Left forelimb (tissue), 1 donor: ENCODE data around the gene CERK.
A peak's percentile ranks its signal among the peaks of the same experiment; 100 is the strongest.
"Not testable (repeated sequence)": the region's sequence is repeated elsewhere in the genome, so short reads cannot be mapped to it uniquely, and the experiment has no call there.

Experiments
- DNase-seq: peaks from one replicate; pipeline ENCODE4 v3.0.0-alpha.2; 2018; ENCODE audit warnings: low spot score

Gene CERK, protein sequence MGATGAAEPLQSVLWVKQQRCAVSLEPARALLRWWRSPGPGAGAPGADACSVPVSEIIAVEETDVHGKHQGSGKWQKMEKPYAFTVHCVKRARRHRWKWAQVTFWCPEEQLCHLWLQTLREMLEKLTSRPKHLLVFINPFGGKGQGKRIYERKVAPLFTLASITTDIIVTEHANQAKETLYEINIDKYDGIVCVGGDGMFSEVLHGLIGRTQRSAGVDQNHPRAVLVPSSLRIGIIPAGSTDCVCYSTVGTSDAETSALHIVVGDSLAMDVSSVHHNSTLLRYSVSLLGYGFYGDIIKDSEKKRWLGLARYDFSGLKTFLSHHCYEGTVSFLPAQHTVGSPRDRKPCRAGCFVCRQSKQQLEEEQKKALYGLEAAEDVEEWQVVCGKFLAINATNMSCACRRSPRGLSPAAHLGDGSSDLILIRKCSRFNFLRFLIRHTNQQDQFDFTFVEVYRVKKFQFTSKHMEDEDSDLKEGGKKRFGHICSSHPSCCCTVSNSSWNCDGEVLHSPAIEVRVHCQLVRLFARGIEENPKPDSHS

DNA sequence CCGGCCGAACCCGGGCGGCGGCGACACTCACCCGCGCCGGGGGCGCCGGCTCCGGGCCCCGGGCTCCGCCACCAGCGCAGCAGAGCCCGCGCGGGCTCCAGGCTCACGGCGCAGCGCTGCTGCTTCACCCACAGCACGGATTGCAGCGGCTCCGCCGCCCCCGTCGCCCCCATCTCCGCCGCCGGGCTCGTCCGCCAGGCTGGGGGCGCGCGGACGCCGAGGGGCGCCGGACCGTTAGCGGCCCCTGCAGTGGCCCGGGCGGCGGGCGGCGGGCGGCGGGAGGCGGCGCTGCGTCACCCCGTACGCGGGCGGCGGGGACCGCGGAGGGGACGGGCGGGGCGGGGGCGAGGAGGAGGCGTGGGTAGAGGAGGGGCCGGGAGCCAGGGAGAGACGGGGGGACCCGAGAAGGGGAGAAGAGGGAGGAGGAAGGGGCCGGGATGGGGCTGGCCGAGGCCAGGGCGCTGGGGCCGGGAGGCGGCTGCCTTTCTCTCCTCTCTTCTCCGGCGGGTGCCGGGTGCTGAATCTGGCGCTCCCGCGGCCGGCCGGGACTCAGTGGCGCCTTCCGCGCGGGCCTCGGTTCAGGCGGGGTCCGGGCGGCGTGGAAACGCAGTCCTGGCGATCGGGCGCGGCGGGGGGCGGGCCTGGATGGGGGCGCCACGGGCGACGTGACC is at the start of gene CERK:
TSS of gene CERK (minus strand) at position 277 of the 671 bp plus-strand sequence. CDS start at position 173, 104 bp downstream.
- peak; percentile 91 for DNase-seq

DNA sequence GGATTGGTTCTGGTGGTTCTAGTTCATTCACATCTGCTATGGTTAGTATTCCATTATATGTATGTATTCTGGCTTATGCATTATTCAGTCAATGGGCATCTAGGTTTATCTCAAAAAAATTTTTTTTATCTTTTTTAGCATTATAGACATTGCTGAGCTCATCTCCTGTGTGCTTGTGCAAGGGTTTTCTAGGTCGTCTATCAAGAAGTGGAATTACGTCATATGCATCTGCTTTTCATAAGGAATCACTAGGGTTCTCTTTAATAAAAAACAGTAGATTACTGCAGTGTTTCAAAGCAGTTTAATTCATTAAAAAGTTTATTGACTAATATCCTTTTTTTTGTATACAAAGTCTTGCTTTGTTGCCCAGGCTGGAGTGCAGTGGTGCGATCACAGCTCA is 45.7 kb upstream of the CERK start:
- no peak for DNase-seq

DNA sequence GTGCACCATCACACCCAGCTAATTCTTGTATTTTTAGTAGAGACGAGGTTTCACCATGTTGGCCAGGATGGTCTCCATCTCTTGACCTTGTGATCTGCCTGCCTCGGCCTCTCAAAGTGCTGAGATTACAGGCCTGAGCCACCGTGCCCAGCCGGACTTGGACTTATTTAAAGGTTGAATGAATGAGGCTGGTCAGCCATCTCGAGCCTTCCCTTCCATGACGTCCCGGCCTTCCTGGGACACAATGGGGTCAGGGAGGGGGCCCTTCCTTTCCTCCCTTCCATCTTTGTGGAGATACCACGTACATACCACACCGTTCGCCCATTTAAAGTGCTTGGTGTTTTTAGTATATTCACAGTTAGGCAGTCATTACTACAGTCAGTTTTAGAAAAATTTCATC is 44.1 kb upstream of the CERK start:
- DNase-seq = not testable (repeated sequence)

DNA sequence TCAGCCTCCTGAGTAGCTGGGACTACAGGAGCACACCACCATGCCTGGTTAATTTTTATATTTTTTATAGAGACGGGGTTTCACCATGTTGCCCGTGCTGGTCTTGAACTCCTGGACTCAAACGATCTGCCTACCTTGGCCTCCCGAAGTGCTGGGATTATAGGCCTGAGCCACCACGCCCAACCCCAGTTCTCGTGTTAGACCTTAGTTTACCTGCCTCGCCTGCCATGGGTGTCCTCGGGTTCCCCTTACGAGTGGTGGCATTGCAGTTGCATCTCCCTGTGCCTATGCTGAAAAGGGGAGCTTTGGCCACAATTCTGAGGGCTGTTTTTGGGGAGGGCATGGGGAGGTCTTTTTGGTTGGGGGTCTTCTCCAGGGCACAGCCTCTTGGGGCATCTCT is 43.2 kb upstream of the CERK start:
- no peak for DNase-seq

DNA sequence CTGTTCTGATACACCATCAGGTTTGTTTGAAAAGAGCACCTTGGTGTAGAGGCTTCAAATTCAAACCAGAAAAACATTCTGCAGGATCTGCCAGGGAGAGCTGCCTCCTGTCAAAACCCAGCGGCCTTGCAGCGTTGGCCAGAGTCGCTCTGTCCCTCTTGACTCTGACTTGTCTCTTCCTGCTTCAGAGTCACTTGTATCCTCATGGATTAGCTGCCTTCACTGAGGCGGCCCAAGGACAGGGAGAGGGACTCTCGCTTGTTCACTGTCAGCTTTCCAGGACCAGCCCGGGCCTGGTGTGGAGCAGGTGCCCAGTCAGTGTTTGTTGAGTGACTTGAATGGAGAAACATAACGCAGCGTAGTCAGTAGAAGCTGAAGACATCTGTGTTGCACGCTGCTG is 42.4 kb upstream of the CERK start:
- DNase-seq = no peak

DNA sequence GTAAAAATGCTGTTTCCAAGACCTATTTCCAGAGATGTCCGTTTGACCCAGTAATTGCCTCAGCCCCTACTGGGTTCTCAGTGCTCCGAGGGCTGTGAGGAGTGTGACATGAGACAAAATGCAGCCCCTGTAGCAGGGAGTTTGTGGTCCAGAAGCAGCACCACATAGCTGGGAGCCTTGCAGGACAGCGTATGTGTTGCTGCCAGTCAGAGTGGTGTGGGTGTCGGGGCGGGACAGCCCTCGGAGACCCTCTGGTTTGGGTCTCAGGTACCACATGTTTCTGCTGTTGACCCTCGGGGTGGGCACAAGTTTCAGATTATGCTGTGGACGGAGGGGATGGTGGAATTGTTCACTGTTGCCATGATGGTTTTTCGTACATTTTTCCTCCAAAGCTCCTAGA is 41.6 kb upstream of the CERK start:
- no peak for DNase-seq

DNA sequence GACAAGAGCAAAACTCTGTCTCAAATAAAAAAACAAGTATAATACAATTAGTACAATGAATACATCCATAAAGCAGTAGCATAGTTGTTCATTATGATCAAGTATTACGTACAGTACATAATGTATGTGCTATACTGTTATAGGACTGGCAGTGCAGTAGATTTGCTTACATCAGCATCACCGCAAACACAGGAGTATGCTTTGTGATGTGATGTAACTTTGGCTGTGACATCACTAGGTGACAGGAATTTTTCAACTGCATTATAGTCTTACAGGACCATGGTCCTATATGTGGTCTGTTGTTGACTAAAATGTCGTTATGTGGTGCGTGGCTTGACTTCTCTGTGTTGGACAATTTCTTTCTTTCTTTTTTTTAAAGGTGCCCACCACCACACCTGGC is 41.0 kb upstream of the CERK start:
- no peak for DNase-seq

DNA sequence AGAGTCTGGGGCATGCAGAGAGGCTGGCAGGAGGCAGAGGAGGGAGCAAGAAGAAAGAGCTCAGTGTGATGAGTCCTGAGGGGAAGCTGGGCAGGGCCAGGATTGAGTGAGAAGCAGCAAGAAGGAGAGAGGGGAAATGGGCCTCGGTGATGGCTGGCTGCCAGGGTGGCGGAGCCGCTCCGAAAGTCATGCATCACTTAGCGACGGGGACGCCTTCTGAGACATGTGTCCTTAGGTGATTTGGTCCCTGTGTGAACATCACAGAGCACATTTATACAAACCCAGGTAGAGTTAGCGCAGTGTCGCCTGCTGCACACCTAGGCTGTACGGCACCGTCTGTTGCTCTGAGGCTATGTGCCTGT is 39.5 kb upstream of the CERK start:
- no peak for DNase-seq

DNA sequence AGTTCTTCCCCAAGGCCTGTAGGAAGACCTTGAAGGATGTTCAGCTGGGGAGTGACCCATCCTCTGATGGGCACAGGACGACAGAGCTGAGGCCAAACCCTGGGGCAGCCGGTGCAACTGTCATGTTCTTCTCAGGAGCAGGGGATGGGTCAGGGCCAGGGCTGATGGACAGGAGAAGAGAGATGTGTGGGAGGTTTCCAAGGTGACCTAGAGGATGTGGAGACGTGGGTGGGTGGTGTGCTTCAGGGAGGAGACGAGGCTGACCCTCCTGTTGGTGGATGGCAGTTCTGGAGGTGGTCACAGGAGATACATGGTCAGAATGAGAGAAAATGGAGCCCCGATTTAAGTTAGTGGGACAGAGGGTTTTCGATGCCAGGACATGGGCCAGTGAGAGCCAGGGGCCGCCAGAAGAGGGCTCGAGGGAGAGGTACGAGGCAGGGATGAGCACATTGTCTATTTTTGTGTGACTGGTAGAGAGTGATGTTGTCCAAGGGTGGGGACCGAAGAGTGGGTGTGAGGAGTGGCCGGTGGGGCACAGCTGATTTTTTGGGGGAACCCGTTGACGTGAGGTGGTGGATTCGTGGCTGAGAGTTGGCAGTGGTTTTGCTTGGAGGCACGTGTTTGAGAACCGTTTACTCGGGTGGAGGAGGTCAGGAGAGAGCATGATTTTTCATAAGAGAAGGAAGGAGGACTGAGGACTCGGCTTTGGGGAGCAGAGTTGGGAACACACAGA is 39.0 kb upstream of the CERK start:
- DNase-seq = no peak

DNA sequence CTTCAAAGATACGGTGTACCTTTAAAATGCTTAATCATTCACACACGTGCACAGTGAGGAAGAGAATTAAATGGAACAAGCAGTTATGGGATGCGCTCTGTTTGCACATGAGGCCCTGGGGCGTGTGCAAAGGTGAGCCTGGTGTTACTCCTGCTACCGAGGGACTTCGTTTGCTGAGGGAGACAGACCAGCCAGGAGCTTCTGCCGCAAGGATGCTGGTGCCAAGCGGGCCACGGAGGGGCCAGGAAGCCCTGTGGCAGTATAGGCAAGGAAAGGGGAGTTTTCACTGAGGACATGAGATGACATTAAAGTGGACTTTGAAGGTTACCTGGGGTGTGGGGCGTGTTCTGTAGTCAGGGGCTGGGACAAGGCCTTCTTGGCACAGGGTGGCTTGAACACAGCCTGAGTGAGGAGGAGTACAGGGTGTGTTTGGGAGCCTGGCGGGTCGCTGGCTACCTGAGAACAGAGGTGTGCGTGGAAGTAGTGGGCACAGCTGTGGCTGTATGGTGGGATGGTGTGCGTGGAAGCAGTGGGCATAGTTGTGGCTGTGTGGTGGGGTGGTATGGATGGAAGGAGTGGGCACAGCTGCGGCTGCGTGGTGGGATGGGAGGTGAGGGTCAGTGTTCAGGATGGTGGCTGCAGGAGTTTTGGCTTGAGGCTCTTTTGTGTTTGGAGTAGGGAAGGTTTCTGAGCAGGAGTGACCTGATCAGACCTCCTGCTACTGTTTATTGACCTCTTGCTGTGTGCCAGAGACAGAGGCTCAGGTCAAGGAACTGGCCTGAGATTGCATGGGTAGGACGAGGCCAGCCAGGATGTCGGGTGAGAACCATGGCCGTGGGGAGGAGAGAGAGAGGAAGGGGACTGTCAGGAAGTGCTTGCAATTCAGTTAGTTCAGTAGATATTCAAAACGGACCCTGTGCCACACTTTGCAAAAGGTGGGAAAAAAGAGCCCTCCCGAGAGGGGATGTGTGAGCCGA is 38.1 kb upstream of the CERK start:
- DNase-seq = no peak

DNA sequence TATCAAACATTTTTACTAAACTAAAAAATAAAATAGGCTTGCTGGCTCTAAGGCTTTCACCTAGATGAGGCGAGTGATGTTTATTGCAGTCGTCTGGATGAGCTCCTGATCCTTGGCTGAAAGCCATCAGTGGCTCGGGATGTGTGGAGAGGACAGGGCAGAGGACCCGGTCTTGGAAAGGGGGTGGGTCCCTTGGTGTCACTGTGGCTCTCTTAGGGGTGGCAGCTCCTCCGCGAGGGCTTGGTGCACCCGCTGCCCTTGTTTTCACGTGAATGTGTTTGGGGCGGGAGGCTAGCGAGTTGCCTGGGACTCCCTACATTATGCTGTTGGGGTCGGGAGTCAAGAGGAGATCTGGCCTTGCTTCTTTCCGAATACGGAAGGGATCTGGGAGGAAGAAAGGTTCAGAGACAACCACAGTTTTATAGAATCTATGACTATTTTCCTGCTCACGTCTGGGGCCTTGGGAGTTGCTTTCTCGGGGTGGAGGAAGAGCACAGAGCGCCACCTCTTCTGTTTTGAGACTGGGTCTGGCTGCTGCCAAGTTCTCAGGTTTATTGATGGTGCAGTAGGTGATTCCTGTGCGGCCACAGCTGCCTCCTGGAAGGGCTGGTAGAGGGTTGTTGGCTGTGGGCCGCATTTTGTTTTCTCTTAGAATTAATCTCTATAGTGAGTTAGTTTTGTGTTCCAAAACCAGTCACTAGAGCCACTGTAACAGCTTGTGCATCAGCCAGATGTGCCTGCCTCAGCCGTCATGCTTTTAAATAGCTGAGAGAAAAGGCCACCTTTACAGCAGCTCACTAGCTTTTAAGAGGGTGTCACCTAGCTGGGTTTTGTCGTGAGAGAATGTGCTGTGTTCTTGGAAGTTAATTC is 37.2 kb upstream of the CERK start:
- no peak for DNase-seq

DNA sequence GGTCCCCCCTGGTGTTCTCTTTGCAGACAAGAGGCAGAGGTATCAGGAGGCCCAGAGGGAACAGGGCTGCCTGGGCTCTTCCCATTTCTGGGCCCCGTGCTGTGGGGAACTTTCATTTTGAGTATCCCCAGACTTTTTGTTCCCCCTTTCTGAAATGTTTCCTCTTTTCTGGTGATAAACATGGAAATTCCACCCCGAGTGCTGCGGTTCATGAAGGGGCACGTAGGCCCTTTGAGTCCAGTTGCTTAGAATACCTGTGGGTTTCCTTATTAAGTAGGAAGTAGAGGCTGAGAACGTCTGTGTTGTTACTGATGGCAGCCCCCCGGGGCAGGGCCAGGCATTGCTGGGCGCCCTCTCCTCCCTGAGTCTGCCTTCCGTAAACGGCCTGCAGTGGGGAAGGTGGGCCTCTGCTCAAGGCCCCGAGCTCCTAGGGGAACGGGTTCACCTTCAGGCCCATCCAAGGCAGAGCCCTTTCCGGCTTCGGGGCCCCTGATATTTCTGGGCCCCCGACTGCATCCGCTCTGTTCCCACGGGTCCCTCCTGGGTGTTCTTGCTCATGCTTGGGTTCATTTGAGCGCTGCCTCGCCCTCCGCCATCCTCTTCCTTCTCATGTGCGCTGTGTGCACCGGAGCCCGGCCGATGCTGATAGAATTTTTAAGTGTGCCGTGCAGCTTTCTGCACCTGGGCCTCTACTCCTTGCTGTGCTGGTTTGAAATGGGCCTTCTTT is 36.4 kb upstream of the CERK start:
- DNase-seq = no peak

DNA sequence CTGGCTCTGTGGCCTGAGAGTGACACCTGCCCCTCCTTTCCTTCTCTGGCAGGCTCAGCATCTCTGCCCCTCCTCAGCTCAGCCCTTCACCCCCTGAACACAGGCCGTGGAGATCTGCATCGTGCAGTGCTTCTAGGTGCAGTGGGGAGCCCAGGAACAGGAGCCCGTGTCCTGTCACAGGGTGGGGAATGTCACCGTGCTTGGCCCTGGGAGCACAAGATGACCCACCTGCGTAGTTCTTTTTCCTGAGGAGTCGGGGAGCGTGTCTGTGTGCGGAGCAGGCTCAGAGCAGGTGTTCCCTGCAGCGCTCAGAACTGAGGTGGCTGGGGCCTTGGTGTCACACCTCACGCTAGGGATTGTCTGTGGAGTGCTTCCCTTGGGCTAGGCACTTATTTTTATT is 35.0 kb upstream of the CERK start:
- no peak for DNase-seq

DNA sequence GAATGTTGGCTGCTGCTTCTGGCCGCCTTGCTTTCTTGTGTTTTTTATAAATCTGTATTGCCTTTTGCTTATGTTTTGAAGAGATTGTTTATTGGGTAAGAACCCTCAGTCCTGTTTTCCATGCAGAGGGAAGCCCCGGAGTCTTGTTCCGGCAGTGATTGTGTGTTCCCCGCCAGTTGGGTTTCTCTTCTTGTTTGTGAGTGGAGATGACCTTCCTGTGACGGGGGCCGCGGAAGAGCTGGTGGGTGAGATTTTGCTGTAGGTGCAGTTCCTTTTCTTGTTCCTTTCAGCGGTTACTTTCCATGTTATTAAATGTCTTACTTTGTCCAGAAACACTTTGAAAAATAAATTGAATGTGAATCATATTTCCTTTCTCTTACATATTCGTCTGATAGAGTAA is 32.7 kb upstream of the CERK start:
- DNase-seq = no peak

DNA sequence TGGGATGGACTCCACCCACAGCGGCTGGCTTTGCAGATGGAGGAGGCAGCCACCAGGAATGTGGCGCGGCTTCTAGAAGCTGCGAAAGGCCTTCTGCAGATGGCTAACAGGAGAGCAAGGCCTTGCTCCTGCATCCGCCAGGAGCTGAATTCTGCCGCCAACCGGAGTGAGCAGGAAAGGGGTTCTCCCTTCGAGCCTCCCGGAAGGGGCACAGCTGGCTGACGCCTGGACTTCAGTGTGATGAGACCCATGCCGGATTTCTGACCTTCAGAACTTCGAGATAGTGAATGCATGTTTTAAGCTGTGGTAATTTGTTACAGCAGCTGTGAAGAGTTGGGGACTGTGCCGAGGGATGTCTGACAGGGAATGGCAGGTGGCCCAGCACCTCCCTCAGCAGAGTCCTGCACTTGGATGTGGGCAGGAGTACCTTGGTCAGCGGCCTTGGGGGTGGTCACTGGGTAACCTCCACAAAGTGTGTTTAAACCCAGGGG is 32.1 kb upstream of the CERK start:
- no peak for DNase-seq

DNA sequence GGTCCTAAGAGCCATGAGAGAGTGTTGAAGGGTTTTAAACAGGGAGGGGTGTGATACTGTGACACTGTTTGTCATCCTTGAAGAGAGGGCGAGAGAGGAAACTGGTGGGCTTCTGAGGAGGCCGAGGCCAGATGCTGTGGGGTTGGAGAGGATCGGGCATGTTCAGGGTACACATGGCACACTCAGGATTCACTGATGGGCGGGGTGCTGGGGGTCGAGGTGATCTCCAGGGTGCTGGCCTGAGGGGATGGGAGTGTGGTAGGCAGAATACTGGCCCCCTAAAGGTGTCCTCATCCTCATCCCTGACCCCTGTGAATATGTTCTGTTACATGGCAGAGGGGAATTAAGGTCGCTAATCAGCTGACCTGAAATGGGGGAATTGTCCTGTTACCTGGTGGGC is 31.7 kb upstream of the CERK start:
- no peak for DNase-seq

DNA sequence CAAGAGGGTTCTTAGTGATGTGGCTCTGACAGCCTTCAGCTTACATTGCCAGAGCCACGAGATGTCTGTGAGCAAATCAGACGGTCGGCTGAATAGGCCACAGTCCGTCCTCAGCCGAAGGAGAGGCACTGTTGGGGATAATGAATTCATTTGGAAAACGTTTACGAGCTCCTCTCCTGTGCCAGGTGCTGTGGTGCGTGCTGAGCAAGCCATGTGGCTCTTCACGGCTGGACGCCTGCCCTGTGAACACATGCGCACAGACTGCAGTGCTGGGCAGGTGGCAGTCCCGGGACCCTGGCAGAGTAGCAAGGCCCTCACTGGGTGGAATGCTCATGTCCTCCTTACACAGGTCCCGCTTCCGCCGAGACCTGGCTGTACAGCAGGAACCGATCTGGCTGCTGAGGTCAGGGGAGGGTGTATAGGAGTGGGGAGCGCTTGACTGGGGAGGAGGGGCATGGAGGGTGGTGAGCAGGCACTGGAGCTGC is 31.2 kb upstream of the CERK start:
- DNase-seq = no peak

DNA sequence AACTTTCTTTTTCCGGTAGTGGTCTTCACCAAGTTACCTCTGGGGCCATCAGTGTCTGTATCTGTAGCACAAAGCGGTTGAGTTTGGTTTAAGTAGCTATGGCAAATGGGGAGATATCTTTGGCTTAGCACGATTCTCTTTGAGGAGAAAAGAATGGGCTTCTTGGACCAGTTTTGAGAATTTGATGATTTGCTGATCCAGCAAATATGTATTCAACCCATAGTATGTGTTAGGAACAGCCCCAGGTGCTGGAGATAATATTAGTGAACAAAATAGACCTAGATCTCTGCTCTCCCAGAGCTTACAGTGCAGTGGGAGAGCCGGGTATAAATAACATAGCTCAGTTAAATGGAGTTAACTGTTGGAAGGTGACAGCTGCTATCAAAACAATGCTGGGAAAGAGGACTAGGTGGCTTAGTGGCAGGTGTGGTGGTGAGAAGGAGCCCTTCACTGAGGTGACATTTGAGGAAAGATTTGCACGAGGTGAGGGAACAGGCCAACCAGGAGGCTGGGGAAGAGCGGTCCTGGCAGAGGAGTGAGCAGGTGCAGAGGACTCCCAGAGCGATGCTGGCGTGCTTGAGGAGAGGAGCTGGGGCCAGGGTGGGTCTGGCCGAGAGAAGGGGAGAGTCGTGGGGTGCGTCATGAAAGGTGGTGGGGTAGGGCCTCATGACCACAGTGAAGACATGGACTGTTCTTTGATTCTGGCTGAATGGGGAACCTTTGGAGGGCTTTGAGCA is 29.4 kb upstream of the CERK start:
- no peak for DNase-seq

DNA sequence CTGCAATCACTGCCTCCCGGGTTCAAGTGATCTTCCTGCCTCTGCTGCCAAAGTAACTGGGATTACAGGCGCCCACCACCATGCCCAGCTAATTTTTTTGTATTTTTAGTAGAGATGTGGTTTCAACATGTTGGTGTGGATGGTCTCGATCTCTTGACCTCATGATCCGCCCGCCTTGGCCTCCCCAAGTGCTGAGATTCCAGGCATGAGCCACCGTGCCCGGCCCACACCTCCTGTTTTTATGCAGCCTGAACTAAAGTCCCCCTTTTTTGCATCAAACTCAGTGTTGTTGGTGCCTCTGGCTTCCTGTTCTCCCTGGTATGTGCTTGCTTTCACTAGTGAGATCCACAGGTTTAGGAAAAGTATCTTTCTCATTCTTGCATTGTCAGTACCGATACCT is 28.6 kb upstream of the CERK start:
- DNase-seq = no peak
